Keratinocyte (primary cell): ENCODE data around the gene CPTP. TPM values are rescaled to one million over a fixed set of nuclear protein-coding genes. Genes with fewer than 3 reads are reported as not detected.
A peak's percentile ranks its signal among the peaks of the same experiment; 100 is the strongest.

ENCODE experiments used
- DNase-seq: peaks from one replicate; pipeline ENCODE4 v3.0.0-alpha.2; 2011; ENCODE audit warnings: low read depth, missing footprints, low spot score
- FAIRE-seq: peaks from 2 replicates; lab custom pipeline; 2011; peaks lifted over from hg19 to GRCh38; lab: Jason Lieb, UNC
- H2AFZ ChIP-seq: 2 replicates; pipeline ENCODE4 v1.6.0; 2012; ENCODE audit warnings: low read length, control low read depth, inconsistent platforms; ENCODE audit not compliant: control insufficient read depth
- H3K27ac ChIP-seq: 2 replicates; pipeline ENCODE4 v1.5.1; 2011; ENCODE audit warnings: low read length; ENCODE audit not compliant: control insufficient read depth, insufficient read depth
- H3K27me3 ChIP-seq: 3 replicates; pipeline ENCODE4 v1.6.0; 2011; ENCODE audit warnings: low read length; ENCODE audit not compliant: control insufficient read depth, insufficient read depth; ENCODE audit errors: extremely low read depth
- H3K36me3 ChIP-seq, 2 experiments: 2 replicates in 1 of 2; 3 replicates in 1 of 2; pipeline ENCODE4 v1.5.1; 2011; ENCODE audit warnings: low read length in 2 of 2, mild to moderate bottlenecking in 1 of 2; ENCODE audit not compliant: control insufficient read depth in 2 of 2, insufficient read depth in 2 of 2; ENCODE audit errors: extremely low read depth in 1 of 2
- H3K4me1 ChIP-seq: 3 replicates; pipeline ENCODE4 v1.5.1; 2011; ENCODE audit warnings: low read length; ENCODE audit not compliant: control insufficient read depth, insufficient read depth; ENCODE audit errors: extremely low read depth
- H3K4me2 ChIP-seq: 3 replicates; pipeline ENCODE4 v1.6.0; 2011; ENCODE audit warnings: low read depth, low read length; ENCODE audit not compliant: control insufficient read depth, insufficient read depth; ENCODE audit errors: extremely low read depth
- H3K4me3 ChIP-seq, 3 experiments: fragments of 200-600 bp in 1 of 3; sonication (generic) in 1 of 3; 2 replicates in 2 of 3; 3 replicates in 1 of 3; pipeline ENCODE4 v1.5.1; 2011 to 2016; ENCODE audit warnings: low read length in 3 of 3, mild to moderate bottlenecking in 3 of 3, control low read depth in 2 of 3, inconsistent platforms in 1 of 3, low read depth in 1 of 3, mixed read lengths in 1 of 3, mixed run types in 1 of 3, moderate library complexity in 1 of 3; ENCODE audit not compliant: control insufficient read depth in 2 of 3, insufficient read depth in 2 of 3; ENCODE audit errors: extremely low read depth in 1 of 3
- H3K79me2 ChIP-seq: 2 replicates; pipeline ENCODE4 v1.6.0; 2012; ENCODE audit warnings: low read length; ENCODE audit not compliant: control insufficient read depth, insufficient read depth
- H3K9ac ChIP-seq: 3 replicates; pipeline ENCODE4 v1.6.0; 2011; ENCODE audit warnings: low read length; ENCODE audit not compliant: control insufficient read depth, insufficient read depth; ENCODE audit errors: extremely low read depth
- H3K9me1 ChIP-seq: 3 replicates; pipeline ENCODE4 v1.6.0; 2011; ENCODE audit warnings: low read length; ENCODE audit not compliant: control insufficient read depth, insufficient read depth; ENCODE audit errors: extremely low read depth
- H3K9me3 ChIP-seq: 2 replicates; pipeline ENCODE4 v1.5.1; 2012; ENCODE audit warnings: low read depth, low read length; ENCODE audit not compliant: control insufficient read depth
- H4K20me1 ChIP-seq: 3 replicates; pipeline ENCODE4 v1.6.0; 2011; ENCODE audit warnings: low read length; ENCODE audit not compliant: control insufficient read depth, insufficient read depth; ENCODE audit errors: extremely low read depth
- EZH2 ChIP-seq: IDR thresholded peaks from one replicate; pipeline ENCODE4 v1.6.1; 2012; ENCODE audit warnings: inconsistent platforms, mild to moderate bottlenecking, low read length, moderate library complexity
- dilution Hi-C: fragments of 300-500 bp; cut with MboI; formaldehyde crosslinking; loops from one replicate; pipeline ENCODE4 v1.7.0; 2020; ENCODE audit warnings: low sequenced_read_pairs; ENCODE audit not compliant: extremely low pct_ligation_motif_present
- polyA plus RNA-seq, 5 experiments: library from polyadenylated mRNA; depleted of rRNA in 3 of 5; stranded (reverse) in 3 of 5; stranded (forward) in 1 of 5; unstranded in 1 of 5; fragments of >200 nt; gene quantifications; 1 replicate in 1 of 5; 2 replicates in 3 of 5; 3 replicates in 1 of 5; pipeline versions ENCODE4 v1.2.1 to v1.2.3, GENCODE V29; 2011 to 2012; ENCODE audit warnings: missing spikeins in 2 of 5, low read depth in 1 of 5, low replicate concordance in 1 of 5
- TF ChIP-seq, protein P1 (sequence below), 3 experiments: IDR thresholded peaks in 1 of 3; conservative IDR thresholded peaks in 1 of 3; optimal IDR thresholded peaks in 1 of 3; 2 replicates in 2 of 3; 3 replicates in 1 of 3; pipeline versions ENCODE3 to v1.5.1; 2011; ENCODE audit warnings: low read length in 3 of 3, mild to moderate bottlenecking in 3 of 3, moderate library complexity in 2 of 3, control low read depth in 1 of 3, inconsistent platforms in 1 of 3; ENCODE audit not compliant: insufficient read depth in 2 of 3; ENCODE audit errors: extremely low read depth in 1 of 3

CPTP gene
- polyA plus RNA-seq, 1 donor (not counting 4 experiments of a cell fraction or from before 2014, with no cell fraction given), result 5.8 TPM

DNA sequence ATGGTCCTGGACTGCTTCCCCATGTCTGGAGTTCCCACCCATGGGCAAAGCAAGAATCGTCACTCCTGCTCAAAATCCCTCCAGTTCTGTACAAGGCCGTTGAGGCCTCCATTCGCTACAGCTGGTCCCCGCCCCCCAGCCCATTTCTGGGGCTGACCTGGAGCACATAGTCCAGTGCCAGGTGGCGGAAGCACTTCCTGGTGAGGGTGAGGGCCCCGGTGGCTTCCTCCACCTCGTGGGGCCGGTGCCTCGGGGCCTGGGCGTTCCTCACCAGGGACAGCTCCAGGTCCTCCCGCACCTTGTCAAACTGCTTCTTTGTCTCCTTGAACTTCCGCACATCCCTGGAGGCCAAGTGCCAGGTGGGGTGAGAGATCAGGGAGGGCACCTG, 24.3 kb upstream of the CPTP start:
- H3K36me3 ChIP-seq, result peaks cover 0 to 1% of the 10 kb centered on the region in 2 experiments

DNA sequence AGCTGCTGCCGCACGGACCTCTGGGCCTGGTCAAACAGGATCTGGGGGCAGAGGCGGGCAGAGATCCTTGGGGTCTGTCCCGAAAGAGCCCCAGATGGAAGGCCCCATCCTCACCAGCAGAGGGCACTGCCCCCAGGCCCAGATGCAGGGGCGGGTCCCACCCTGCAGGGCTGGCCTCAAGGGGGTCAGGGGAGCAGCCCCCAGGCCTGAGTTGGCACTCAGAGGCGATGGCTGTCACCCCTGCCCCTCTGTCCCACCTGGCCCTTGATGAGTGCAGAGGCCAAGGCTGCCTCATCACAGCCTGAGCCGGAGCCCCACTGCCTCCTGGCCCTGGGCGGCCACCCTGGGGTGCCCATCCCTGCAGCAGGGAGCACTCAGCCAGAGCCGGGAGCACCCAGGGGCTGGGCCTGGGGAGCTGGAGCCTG, 22.6 kb upstream of the CPTP start:
- Histone ChIP-seq H3K9me3 (no peaks in the 10 kb centered on the region), H4K20me1 (no peaks in the 10 kb centered on the region), H3K9me1 (no peaks in the 10 kb centered on the region), H3K79me2 (peaks cover 12% of the 10 kb centered on the region), H3K4me2 (no peak overlapping the region), H3K4me1 (peaks cover 43% of the 10 kb centered on the region), H3K27me3 (no peaks in the 10 kb centered on the region), H3K36me3 (peaks cover 0 to 1% of the 10 kb centered on the region in 2 experiments), H3K9ac (no peak overlapping the region), H3K4me3 (no peak overlapping the region), H3K27ac (no peak overlapping the region), H2AFZ (no peak overlapping the region)
- dilution Hi-C loops, result no loop called here
- no peak for FAIRE-seq
- DNase-seq, result no peak
- TF ChIP-seq EZH2, result no peak
- TF ChIP-seq, protein P1, sequence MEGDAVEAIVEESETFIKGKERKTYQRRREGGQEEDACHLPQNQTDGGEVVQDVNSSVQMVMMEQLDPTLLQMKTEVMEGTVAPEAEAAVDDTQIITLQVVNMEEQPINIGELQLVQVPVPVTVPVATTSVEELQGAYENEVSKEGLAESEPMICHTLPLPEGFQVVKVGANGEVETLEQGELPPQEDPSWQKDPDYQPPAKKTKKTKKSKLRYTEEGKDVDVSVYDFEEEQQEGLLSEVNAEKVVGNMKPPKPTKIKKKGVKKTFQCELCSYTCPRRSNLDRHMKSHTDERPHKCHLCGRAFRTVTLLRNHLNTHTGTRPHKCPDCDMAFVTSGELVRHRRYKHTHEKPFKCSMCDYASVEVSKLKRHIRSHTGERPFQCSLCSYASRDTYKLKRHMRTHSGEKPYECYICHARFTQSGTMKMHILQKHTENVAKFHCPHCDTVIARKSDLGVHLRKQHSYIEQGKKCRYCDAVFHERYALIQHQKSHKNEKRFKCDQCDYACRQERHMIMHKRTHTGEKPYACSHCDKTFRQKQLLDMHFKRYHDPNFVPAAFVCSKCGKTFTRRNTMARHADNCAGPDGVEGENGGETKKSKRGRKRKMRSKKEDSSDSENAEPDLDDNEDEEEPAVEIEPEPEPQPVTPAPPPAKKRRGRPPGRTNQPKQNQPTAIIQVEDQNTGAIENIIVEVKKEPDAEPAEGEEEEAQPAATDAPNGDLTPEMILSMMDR (optimal IDR thresholded peaks at IDR 0.05 in 1 of 3, IDR thresholded peaks at IDR 0.05 in 1 of 3, conservative IDR thresholded peaks at IDR 0.05 in 1 of 3; ENCODE audit: extremely low read depth in 1 of 3, insufficient read depth in 2 of 3, low read length in 3 of 3), result peak in 2 of 3 experiments; percentile 39 to 54

More for the DNA sequence above, 24.3 kb upstream of the CPTP start:
- TF ChIP-seq, protein P1 (optimal IDR thresholded peaks at IDR 0.05 in 1 of 3, IDR thresholded peaks at IDR 0.05 in 1 of 3, conservative IDR thresholded peaks at IDR 0.05 in 1 of 3; ENCODE audit: extremely low read depth in 1 of 3, insufficient read depth in 2 of 3, low read length in 3 of 3), result no peak
- TF ChIP-seq EZH2, result no peak
- Histone ChIP-seq H3K9me3 (no peaks in the 10 kb centered on the region), H3K4me2 (no peak overlapping the region), H3K79me2 (peaks cover 3% of the 10 kb centered on the region), H3K4me3 (no peak overlapping the region), H4K20me1 (no peaks in the 10 kb centered on the region), H3K27me3 (no peaks in the 10 kb centered on the region), H3K9ac (no peak overlapping the region), H2AFZ (no peak overlapping the region), H3K9me1 (no peaks in the 10 kb centered on the region), H3K4me1 (peaks cover 27% of the 10 kb centered on the region), H3K27ac (no peak overlapping the region)
- dilution Hi-C loops, result no loop called here
- DNase-seq (no peak), FAIRE-seq (no peak)
